NCI-H460 (cell line): ENCODE results near the gene RNGTT. TPM values are rescaled to one million over a fixed set of nuclear protein-coding genes. Genes with fewer than 3 reads are reported as not detected.

Experiments used
- DNase-seq: peaks from one replicate; pipeline ENCODE4 v3.0.0-alpha.2; 2016; ENCODE audit warnings: low read depth; ENCODE audit errors: extremely low read depth
- total RNA-seq: library from RNA; depleted of rRNA; stranded (reverse); fragments of >200 nt; shearing (Covaris generic); gene quantifications from 2 replicates; pipeline ENCODE4 v1.2.3, GENCODE V29; 2014

Gene RNGTT
- total RNA-seq, 1 experiment from 2014 or later: 24.1 TPM

- no peak for DNase-seq
Observed at GRCh38 chr6:88670369-88670768, 293.0 kb downstream of the RNGTT start.

- no peak for DNase-seq
Observed at GRCh38 chr6:88669475-88669874, 293.9 kb downstream of the RNGTT start.

GRCh38 chr6:88666901-88667300, 296.5 kb downstream of the RNGTT start:
- no peak for DNase-seq

GRCh38 chr6:88665131-88665530, 298.3 kb downstream of the RNGTT start:
- DNase-seq: no peak

- DNase-seq: no peak
Observed at GRCh38 chr6:88663801-88664200, 299.6 kb downstream of the RNGTT start.

- no peak for DNase-seq
Observed at GRCh38 chr6:88662653-88663174, 300.7 kb downstream of the RNGTT start.

GRCh38 chr6:88662163-88662580, 301.2 kb downstream of the RNGTT start:
- DNase-seq: no peak

- DNase-seq: no peak
Observed at GRCh38 chr6:88661136-88661535, 302.3 kb downstream of the RNGTT start.

GRCh38 chr6:88655586-88655985, 307.8 kb downstream of the RNGTT start:
- DNase-seq: no peak

GRCh38 chr6:88653936-88654335, 309.5 kb downstream of the RNGTT start:
- DNase-seq: no peak

GRCh38 chr6:88651400-88651799, 312.0 kb downstream of the RNGTT start:
- DNase-seq: no peak

- no peak for DNase-seq
Observed at GRCh38 chr6:88650979-88651378, 312.4 kb downstream of the RNGTT start.

- DNase-seq: no peak
Observed at GRCh38 chr6:88650029-88650619, 313.3 kb downstream of the RNGTT start.

- no peak for DNase-seq
Observed at GRCh38 chr6:88641178-88641903, 322.1 kb downstream of the RNGTT start.

GRCh38 chr6:88637761-88638545, 325.5 kb downstream of the RNGTT start:
- no peak for DNase-seq

- no peak for DNase-seq
Observed at GRCh38 chr6:88636871-88637270, 326.5 kb downstream of the RNGTT start.

GRCh38 chr6:88633782-88634181, 329.6 kb downstream of the RNGTT start:
- DNase-seq: no peak

GRCh38 chr6:88631830-88632229, 331.6 kb downstream of the RNGTT start:
- no peak for DNase-seq

- no peak for DNase-seq
Observed at GRCh38 chr6:88629838-88630494, 333.5 kb downstream of the RNGTT start.

GRCh38 chr6:88626460-88626859, 337.0 kb downstream of the RNGTT start:
- DNase-seq: no peak

GRCh38 chr6:88623531-88623930, 339.9 kb downstream of the RNGTT start:
- DNase-seq: no peak
